AG09309 (cell line): ENCODE results near the gene TTR.

Experiments
- DNase-seq: peaks from one replicate; pipeline ENCODE4 v3.0.0-alpha.2; 2010; ENCODE audit warnings: low read depth
- H3K4me3 ChIP-seq: 2 replicates; pipeline ENCODE4 v1.5.1; 2011; ENCODE audit warnings: mild to moderate bottlenecking, low read depth, low read length, moderate library complexity; ENCODE audit not compliant: control insufficient read depth
- TF ChIP-seq, protein P1 (sequence below): IDR thresholded peaks from 2 replicates; pipeline ENCODE4 v1.5.1; 2011; ENCODE audit warnings: mild to moderate bottlenecking, low read depth, low read length, inconsistent platforms; ENCODE audit not compliant: insufficient read depth, control insufficient read depth; ENCODE audit errors: missing control alignments

The TTR gene

DNA sequence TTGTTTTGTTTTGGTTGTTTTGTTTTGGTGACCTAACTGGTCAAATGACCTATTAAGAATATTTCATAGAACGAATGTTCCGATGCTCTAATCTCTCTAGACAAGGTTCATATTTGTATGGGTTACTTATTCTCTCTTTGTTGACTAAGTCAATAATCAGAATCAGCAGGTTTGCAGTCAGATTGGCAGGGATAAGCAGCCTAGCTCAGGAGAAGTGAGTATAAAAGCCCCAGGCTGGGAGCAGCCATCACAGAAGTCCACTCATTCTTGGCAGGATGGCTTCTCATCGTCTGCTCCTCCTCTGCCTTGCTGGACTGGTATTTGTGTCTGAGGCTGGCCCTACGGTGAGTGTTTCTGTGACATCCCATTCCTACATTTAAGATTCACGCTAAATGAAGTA, at the start of gene TTR:
Gene TTR (plus strand): TSS at position 250 of the 400 bp plus-strand sequence. CDS start 26 bp downstream, at position 276.
- H3K4me3 ChIP-seq, result no peak within 1 kb of the TSS
- no peak for DNase-seq
- TF ChIP-seq, protein P1, sequence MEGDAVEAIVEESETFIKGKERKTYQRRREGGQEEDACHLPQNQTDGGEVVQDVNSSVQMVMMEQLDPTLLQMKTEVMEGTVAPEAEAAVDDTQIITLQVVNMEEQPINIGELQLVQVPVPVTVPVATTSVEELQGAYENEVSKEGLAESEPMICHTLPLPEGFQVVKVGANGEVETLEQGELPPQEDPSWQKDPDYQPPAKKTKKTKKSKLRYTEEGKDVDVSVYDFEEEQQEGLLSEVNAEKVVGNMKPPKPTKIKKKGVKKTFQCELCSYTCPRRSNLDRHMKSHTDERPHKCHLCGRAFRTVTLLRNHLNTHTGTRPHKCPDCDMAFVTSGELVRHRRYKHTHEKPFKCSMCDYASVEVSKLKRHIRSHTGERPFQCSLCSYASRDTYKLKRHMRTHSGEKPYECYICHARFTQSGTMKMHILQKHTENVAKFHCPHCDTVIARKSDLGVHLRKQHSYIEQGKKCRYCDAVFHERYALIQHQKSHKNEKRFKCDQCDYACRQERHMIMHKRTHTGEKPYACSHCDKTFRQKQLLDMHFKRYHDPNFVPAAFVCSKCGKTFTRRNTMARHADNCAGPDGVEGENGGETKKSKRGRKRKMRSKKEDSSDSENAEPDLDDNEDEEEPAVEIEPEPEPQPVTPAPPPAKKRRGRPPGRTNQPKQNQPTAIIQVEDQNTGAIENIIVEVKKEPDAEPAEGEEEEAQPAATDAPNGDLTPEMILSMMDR, result no peak

DNA sequence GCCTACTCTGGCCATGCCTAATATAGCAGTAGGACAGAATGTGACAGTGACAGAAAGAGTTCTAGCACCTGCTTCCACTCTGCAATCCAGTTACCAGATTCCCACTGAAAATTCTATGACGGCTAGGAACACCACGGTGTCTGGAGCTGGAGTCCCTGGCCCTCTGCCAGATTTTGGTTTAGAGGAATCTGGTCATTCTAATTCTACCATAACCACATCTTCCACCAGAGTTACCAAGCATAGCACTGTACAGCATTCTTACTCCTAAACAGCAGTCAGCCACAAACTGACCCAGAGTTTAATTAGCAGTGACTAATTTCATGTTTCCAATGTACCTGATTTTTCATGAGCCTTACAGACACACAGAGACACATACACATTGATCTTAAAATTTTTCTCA, 45.2 kb upstream of the TTR start:
- TF ChIP-seq, protein P1, result no peak
- no peak for DNase-seq
- no peak overlapping the region for H3K4me3 ChIP-seq

DNA sequence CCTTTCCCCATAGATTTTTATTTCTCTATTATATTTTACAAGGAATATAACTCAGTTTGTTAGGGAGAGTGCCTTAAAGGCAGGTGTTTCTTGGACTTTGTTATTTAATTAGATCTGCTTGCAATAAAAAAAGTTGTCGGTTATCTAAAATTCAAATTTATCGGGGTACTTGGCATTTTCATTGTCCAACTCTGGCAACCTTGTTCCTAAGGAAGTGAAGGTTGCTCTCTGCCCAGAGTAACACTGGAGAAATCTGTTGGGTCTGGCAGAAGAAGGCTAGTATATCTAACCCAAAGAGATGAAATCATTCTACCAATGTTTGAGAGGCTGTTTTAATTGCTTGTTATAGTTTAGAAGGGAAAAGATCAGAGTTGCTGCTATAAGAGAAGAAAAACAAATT, 42.8 kb upstream of the TTR start:
- H3K4me3 ChIP-seq, result no peak overlapping the region
- TF ChIP-seq, protein P1, result no peak
- no peak for DNase-seq

DNA sequence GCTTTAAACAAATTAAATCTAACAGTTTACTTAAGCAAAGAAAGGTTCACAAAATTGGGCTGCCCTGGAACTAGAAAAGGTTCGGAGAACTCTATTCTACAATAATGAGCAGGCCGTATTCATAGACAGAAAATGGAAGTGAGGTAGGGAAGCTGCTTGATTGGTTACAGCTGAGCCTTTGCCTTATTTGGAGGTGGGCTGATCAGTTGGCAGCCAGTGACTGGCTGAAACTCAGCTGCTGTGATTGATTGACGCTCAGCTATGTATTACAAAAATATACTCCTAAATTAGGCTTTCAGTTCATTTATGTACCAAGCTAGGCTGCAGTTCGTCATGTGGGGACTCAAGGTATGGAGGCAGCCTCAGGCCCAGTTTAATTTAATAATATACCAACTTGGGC, 42.3 kb upstream of the TTR start:
- no peak overlapping the region for H3K4me3 ChIP-seq
- TF ChIP-seq, protein P1, result no peak
- DNase-seq, result no peak

DNA sequence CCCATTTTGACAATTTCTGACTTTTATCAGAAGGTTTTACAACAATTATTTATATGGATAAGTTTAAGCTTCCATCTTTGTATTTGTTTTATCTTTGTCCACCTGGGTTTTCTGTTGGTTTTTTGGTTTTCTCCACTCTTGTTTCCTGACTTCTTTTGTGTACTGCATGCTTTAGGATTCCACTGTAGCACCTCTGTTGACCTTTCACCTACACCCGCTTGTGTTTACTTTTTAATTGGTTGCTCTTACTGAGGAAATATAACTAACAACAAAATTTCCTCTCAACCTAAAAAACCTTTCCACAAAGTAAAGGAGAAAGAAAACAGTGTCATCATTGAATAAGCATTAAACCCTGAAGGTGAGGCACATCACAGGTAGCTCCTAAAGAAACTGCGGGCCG, 39.8 kb upstream of the TTR start:
- H3K4me3 ChIP-seq, result no peak overlapping the region
- TF ChIP-seq, protein P1, result no peak
- no peak for DNase-seq

DNA sequence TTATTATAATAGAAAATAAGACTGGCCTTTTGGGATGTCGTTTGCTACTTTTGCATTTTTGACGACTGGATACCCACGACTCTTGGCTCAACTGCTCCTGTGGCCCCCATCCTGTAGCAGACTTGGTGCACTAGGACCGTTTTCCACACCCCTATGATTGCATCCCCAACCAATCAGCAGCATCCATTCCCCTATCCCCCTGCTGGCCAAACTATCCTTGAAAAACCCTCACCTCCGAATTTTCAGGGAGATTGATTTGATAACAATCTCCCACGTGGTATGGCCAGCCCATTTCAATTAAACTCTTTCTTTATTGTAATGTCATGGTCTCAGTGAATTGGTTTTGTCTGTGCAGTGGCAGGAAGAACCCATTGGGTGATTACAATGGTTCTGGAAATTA, 37.9 kb upstream of the TTR start:
- TF ChIP-seq, protein P1, result no peak
- DNase-seq, result no peak
- no peak overlapping the region for H3K4me3 ChIP-seq

DNA sequence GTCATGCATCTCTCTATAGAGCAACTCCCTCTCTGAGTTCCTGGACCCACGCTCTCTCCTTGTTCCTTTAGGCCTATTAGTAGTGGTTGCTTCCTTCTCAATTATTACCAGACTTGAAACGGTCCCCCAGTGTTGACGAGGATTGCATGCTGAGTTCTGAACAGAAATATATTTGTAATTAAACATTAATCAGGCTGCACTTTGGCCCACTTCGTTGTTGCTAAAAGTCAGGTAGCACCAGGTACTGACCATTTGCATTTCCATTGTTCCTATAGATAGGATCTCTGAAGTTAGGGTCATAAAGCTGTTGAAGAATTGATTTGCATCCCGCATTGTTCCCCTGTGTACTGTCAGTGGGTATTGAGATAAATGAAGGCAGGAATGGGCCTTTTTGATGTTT, 36.9 kb upstream of the TTR start:
- no peak for DNase-seq
- no peak overlapping the region for H3K4me3 ChIP-seq
- TF ChIP-seq, protein P1, result no peak
